Islet precursor cell (in vitro differentiated cells): Measurements from ENCODE around the gene RELL2.

Experiments
- DNase-seq: peaks from one replicate; pipeline ENCODE4 v3.0.0-alpha.2; 2018

RELL2 gene

DNA sequence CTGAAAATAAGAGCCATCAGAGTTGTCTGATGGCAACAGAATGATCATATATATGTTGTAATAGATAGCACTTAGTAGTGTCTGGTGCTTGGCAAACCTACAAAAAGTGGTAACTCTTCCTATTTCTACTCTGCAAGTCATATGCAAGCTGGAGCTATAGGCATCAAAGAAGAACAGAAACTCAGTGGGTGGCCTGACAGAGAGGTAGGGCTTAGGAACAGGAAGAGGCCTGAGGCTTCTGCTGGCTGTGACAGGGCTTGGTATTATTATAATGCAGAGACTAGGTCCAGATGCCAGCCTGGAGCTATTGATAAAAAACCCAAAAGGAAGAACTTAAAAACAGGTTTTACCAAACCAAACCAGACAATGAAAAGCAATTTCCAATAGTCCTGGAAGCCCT, 13.6 kb upstream of the RELL2 start:
- no peak for DNase-seq

GRCh38 chr5:141623611-141624010, 13.2 kb upstream of the RELL2 start:
- no peak for DNase-seq

DNA sequence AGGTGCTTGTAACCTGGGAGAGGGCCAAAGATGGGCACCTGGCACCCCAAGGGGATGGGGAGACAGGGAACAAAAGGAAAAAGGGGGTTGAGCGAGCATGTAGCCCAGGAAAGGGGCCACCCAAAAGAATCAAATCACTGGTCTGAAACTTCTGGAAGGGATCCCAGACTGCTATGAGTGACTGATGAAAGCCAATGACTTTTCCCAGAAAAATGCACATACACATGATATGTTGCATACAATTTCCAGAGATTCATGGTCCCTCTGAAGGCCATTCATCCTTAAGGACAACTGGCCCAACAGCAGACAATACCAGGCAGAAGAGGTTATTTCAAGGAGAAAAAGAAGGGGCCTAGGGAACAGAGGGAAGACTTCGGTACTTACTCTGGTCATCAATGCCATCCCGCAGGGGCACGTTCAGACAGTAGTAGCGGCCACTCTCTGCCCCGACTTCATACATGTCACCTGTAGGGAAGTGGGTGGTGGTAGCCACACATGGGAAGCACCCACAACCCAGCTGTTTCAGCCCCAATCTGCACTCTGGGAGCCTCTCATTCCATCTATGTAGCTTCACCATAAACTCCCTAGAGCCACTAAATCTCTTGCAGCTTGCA, 8.5 kb upstream of the RELL2 start:
- no peak for DNase-seq

- DNase-seq: no peak
Observed at GRCh38 chr5:141630570-141631140, 6.1 kb upstream of the RELL2 start.

- DNase-seq: no peak
Observed at GRCh38 chr5:141632650-141633049, 4.1 kb upstream of the RELL2 start.

DNA sequence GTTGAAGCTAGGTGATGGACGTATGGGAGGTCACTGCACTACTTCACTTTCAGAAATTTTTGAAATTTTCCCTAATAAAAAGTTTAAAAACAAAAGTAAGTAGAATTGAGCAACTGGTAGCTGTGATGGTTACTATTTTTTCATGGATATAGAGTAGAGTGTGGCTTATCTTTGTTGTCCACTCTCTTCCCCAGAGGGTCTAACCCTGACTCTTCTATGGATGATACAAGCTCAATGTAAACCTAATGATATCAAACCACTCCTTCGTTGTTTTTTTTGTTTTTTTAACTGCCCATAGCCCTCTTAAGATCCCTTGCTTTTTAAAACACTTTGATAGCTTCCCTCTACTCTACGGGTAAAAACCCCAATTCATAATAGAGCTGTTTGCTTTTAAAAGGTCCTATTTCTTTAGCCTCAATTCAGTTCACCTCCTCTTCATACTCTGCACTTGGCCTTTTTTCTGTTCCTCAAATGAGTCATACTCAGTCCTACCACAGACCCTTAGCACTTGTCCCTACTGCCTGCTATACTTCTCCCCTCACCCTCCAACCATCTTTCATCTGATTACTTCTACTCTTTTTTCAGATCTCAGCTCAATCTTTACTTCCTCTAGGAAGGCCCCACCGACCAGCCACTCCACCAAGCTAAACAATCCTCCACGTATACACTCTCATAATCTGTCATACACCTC, 2.8 kb upstream of the RELL2 start:
- no peak for DNase-seq

DNA sequence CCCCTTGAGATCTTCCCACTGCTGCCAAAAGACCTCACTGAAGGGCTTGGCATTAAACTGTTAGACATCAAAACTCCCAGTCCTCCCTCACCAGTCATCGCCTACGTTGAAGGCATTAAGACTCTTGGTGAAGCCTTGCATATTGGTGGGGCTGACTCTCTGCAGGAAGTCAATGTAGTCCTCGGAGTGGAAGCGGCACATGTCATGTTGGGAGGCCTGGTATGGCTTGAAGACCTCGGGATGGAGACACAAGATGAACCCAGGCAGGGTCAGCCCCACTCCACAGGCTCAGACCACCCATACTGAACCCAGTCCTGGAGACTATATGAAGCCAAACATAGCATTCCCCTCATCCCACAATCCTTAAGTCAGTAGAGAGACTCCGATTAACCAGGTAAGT, 2.1 kb upstream of the RELL2 start:
- DNase-seq: no peak

DNA sequence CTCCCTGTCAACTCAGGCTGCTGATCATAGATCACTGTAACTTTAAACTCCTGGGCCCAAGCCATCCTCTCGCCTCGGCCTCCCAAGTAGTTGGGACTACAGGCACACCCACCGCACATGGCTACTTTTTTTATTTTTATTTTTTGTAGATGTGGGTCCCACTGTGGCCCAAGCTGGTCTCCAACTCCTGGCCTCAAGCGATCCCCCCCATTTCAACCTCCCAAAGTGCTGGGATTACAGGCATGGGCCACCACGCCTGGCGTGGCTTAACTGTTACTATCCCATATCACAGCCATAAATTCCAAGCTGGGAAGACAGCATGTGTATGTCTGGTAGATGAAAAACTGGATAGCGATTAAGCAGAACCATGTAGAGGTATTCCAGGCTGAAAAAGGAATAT, 1.2 kb upstream of the RELL2 start:
- DNase-seq: no peak

DNA sequence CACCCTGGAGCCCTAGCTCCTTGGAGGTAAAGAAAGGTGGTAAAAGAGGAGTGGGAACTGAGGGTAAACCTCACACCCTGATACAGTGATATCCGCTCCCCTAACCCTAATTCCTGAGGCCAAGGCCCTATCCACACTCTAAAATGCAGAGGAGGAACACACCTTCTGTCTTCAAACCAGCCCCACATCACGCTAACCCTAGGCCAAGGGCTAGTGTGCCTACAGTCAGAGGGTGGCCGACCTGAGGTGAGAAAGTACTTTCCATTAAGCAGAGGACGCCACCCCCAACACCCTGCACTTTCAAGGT, 738 bp upstream of the RELL2 start:
- DNase-seq: no peak

DNA sequence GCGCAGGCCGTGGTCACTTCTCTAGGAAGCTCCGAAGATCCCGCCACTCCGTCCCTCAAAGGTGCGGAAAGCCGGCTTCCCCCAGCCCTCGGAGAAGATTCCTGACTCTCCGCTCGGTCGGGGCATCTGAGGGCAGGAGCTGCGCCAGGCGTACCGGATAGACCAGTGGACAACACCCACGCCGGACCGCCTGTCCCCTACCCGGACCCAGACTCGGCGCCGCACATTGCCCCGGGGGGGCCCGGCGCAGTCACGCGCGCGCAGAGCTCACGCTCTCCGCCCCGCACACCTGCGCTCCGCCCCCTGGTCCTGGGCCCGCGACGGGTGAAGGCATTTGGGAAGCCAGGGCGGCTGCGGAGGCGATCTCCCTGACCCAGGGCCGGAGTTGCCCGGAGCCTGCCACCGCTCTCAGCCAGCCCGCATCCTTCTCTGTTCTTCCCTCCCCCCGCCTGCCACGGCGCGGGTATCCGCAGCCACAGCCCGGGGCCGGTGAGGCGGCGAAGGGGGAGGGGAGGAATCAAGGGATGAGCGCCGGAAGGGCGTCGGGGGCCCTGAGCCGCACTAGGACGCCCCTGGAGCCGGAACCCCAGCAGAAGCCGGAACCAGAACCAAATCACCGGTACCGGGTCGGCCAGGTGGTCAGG, 448 bp downstream of the RELL2 start:
- peak; percentile 71 for DNase-seq

DNA sequence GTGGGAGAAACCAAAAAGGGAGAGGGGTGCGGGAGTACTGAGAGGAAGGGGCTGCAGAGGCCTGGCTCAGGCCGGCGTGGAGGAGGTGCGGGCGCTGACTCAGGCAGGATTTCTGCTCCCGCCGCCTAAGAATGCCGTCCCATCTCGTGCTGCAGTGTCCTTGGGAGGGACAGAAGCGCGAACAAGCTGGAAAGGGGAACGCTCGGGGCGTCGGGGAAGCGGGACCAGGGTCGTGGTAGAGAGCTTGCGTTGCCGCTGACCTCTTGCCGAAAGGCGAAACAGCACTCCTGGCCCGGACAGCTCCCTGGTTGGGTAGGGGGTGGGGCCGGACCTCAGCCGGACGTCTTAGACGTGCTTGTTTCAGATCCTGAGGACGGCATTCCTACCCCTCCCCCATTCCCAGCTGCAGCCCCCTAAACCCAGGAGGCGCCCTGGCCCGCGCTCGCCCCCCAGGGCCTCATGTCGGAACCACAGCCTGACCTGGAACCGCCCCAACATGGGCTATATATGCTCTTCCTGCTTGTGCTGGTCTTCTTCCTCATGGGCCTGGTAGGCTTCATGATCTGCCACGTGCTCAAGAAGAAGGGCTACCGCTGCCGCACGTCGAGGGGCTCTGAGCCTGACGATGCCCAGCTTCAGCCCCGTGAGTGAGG, 1.1 kb downstream of the RELL2 start:
- peak; percentile 92 for DNase-seq

DNA sequence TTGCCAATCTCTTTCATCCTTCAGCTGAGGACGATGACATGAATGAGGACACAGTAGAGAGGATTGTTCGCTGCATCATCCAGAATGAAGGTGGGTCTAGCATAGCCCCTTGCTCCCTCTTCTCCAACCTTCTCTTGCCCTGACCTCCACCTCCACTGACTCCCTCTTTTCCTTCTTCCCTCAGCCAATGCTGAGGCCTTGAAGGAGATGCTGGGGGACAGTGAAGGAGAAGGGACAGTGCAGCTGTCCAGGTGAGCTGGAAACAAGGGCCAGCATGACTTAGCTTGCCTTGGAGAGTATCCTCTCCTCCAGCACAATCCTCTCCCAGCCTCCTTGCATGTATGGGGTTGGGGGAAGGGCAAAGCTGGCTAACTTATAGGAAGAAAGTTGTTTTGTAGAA, 2.0 kb downstream of the RELL2 start:
- DNase-seq: no peak

DNA sequence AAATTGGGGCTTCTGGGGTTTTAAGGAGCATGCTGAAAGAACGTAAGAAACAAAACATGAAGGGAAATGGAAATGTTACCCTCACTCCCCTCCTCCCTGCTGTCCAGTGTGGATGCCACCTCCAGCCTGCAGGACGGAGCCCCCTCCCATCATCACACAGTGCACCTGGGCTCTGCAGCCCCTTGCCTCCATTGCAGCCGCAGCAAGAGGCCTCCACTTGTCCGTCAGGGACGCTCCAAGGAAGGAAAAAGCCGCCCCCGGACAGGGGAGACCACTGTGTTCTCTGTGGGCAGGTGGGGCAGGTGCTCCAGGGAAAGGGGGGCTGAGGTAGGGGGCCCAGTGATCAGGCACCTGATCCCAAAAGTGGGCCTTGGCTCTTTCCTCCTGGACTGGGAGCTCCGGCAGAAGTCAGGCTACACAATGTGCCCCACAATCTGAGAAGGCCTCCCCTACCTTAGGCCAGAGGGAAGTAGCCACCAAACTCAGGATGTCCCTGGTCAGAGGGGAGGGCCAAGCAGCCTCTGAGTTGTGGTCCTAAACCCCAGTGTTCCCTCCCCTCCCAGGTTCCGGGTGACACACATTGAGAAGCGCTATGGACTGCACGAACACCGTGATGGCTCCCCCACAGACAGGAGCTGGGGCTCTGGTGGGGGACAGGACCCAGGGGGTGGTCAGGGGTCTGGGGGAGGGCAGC, 2.7 kb downstream of the RELL2 start:
- DNase-seq: no peak

DNA sequence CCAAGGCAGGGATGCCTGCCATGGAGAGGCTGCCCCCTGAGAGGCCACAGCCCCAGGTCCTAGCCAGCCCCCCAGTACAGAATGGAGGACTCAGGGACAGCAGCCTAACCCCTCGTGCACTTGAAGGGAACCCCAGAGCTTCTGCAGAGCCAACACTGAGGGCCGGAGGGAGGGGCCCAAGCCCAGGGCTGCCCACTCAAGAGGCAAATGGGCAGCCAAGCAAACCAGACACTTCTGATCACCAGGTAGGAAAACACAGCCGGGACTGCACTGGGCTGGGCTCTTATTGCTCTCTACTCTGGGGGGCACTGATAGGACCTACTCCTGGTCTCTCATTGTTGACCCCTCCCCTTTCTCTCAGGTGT, 3.2 kb downstream of the RELL2 start:
- peak; percentile 40 for DNase-seq

GRCh38 chr5:141640698-141641097, 3.9 kb downstream of the RELL2 start:
- DNase-seq: no peak

GRCh38 chr5:141641634-141642267, 5.0 kb downstream of the RELL2 start:
- DNase-seq: no peak

DNA sequence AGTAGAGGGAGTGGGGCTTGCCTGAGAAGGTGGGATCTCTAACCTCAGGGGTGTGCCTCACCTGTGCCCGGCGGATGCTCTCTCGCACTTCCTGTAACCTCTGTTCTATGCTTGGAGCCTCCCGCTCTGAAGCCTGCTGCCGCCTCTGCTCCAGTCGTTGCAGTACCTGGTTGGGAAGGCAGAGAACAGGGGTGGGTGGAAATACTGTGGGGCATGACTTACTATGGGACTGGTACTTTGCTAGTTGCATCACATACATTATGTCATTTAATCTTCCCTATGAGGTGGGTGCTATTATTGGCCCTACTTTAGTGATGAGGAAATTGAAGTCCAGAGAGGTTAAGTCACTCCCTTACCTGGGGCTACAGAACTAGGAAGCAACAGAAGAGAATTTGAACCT, 9.2 kb downstream of the RELL2 start:
- no peak for DNase-seq

DNA sequence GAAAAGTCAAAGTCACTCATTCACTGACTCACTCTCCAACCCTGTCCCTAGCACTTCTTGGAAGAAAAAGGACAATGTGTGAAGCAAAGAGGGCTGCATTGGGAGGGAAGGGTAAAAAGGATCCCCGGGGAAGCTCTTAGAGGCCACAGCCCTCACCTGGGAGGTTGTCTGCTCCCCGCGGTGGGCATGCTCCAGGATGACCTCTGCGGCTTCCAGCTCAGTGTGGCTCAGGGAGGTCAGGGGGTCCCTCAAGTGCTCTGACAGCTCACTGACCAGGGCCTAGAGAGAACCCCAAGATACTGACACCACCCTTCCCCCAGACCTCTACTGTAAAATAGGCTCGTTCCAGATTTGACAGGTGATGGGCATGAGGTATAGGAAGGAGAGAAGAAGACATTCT, 10.4 kb downstream of the RELL2 start:
- DNase-seq: no peak

DNA sequence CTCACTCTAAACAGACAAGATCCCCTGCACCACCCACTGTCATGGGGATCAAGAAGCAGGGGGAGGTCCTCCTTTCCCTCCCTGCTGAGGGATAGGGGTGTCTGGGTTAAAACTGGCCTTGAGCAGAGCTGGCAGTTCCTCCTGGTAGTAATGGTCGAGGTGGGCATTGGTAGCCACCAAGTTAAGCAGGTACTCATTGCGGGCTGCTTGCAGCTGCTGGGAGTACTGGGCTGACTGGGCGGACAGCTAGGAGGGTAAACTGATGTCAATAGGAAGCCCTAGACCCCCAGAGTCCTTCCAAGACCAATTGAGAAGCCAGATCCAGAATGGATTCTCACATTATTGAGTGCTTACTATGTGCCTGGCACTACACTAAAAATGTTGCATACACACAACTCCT, 11.1 kb downstream of the RELL2 start:
- DNase-seq: no peak

- DNase-seq: no peak
Observed at GRCh38 chr5:141649056-141649688, 12.4 kb downstream of the RELL2 start.

DNA sequence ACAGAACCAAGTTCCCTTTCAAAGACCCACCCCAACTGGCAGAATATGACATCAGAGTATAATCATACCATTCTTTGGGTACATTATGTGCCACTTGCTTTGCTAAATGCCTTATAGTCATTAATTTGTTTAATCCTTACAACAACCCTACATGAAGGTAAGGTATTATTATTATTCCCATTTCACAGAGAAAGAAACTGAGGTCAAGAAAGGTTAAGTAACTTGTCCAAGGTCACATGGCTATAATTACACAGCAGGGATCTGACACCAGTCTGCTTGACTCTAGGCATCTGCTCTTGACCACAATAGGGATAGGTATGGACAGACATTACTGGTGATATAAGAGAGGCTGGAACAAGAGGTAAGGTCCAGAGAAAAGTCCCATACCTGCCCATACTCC, 13.2 kb downstream of the RELL2 start:
- no peak for DNase-seq
